ENCODE results near the gene STPG1. TPM values are rescaled to one million over a fixed set of nuclear protein-coding genes. Genes with fewer than 3 reads are reported as not detected.

STPG1 gene
- total and polyA plus RNA-seq, 2 of the 13 experiments (the other 11 are each of a cell fraction or from before 2014, with no cell fraction given), result 3.4 to 4.3 TPM

DNA sequence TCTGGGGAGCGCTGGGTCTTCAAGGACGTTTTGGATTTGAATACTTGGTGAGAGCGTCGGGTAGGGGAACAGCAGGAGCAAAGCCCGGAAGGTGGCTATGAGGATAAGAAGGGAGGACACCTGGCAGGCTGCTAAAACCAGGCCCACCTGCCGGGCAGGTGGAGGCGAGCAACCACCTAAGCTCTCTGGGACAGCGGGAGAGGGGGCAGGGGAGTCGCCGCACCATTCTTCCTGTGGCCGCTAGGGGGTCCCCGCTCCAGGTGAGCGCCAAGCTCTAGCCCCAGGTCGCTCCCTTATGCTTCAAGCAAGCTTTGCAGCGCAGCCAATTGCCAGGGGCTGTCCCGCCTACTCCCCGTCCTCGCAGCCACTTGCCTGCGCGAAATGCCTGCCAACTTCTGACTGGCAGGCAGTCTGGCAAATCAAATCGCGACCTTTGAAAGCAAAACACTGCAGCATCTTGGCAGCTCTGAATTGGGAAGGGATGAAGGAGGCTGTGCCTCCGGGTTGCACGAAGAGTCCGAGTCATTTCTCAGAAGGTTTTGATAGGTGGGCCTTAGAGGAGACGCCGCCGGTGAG is 1.8 kb upstream of the STPG1 start, which contains the start of gene NIPAL3 (continued):
- TF ChIP-seq, protein P1, sequence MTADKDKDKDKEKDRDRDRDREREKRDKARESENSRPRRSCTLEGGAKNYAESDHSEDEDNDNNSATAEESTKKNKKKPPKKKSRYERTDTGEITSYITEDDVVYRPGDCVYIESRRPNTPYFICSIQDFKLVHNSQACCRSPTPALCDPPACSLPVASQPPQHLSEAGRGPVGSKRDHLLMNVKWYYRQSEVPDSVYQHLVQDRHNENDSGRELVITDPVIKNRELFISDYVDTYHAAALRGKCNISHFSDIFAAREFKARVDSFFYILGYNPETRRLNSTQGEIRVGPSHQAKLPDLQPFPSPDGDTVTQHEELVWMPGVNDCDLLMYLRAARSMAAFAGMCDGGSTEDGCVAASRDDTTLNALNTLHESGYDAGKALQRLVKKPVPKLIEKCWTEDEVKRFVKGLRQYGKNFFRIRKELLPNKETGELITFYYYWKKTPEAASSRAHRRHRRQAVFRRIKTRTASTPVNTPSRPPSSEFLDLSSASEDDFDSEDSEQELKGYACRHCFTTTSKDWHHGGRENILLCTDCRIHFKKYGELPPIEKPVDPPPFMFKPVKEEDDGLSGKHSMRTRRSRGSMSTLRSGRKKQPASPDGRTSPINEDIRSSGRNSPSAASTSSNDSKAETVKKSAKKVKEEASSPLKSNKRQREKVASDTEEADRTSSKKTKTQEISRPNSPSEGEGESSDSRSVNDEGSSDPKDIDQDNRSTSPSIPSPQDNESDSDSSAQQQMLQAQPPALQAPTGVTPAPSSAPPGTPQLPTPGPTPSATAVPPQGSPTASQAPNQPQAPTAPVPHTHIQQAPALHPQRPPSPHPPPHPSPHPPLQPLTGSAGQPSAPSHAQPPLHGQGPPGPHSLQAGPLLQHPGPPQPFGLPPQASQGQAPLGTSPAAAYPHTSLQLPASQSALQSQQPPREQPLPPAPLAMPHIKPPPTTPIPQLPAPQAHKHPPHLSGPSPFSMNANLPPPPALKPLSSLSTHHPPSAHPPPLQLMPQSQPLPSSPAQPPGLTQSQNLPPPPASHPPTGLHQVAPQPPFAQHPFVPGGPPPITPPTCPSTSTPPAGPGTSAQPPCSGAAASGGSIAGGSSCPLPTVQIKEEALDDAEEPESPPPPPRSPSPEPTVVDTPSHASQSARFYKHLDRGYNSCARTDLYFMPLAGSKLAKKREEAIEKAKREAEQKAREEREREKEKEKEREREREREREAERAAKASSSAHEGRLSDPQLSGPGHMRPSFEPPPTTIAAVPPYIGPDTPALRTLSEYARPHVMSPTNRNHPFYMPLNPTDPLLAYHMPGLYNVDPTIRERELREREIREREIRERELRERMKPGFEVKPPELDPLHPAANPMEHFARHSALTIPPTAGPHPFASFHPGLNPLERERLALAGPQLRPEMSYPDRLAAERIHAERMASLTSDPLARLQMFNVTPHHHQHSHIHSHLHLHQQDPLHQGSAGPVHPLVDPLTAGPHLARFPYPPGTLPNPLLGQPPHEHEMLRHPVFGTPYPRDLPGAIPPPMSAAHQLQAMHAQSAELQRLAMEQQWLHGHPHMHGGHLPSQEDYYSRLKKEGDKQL (CRISPR knock-in tag; IDR thresholded peaks at IDR 0.05; ENCODE audit: low read depth), result no peak
- TF ChIP-seq, protein P2, sequence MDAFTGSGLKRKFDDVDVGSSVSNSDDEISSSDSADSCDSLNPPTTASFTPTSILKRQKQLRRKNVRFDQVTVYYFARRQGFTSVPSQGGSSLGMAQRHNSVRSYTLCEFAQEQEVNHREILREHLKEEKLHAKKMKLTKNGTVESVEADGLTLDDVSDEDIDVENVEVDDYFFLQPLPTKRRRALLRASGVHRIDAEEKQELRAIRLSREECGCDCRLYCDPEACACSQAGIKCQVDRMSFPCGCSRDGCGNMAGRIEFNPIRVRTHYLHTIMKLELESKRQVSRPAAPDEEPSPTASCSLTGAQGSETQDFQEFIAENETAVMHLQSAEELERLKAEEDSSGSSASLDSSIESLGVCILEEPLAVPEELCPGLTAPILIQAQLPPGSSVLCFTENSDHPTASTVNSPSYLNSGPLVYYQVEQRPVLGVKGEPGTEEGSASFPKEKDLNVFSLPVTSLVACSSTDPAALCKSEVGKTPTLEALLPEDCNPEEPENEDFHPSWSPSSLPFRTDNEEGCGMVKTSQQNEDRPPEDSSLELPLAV (CRISPR knock-in tag; conservative IDR thresholded peaks at IDR 0.05; ENCODE audit: low read depth), result no peak
- TF ChIP-seq GLI4 (CRISPR knock-in tag; IDR thresholded peaks at IDR 0.05; ENCODE audit: borderline replicate concordance) (no peak), SUZ12 (IDR thresholded peaks at IDR 0.05; ENCODE audit: low read depth, low read length) (0 out of 2 replicates have a peak, but pooled peaks have one; percentile 7), ZNF543 (CRISPR knock-in tag; IDR thresholded peaks at IDR 0.05) (no peak), WIZ (CRISPR knock-in tag; IDR thresholded peaks at IDR 0.05) (no peak), KDM1A (CRISPR knock-in tag; IDR thresholded peaks at IDR 0.05) (no peak), SMAD1 (CRISPR knock-in tag; IDR thresholded peaks at IDR 0.05; ENCODE audit: borderline replicate concordance, low read depth) (no peak), ZBTB3 (CRISPR knock-in tag; IDR thresholded peaks at IDR 0.05; ENCODE audit: borderline replicate concordance, low read depth) (no peak), ZNF230 (CRISPR knock-in tag; IDR thresholded peaks at IDR 0.05) (no peak), RXRA (CRISPR knock-in tag; IDR thresholded peaks at IDR 0.05) (no peak), SP2 (CRISPR knock-in tag; IDR thresholded peaks at IDR 0.05) (peak; percentile 100), NFYB (CRISPR knock-in tag; IDR thresholded peaks at IDR 0.05) (peak; percentile 98), MEIS2 (CRISPR knock-in tag; IDR thresholded peaks at IDR 0.05) (peak; percentile 64; the same call in 1 of the 2 replicates)
- TF ChIP-seq, protein P3, sequence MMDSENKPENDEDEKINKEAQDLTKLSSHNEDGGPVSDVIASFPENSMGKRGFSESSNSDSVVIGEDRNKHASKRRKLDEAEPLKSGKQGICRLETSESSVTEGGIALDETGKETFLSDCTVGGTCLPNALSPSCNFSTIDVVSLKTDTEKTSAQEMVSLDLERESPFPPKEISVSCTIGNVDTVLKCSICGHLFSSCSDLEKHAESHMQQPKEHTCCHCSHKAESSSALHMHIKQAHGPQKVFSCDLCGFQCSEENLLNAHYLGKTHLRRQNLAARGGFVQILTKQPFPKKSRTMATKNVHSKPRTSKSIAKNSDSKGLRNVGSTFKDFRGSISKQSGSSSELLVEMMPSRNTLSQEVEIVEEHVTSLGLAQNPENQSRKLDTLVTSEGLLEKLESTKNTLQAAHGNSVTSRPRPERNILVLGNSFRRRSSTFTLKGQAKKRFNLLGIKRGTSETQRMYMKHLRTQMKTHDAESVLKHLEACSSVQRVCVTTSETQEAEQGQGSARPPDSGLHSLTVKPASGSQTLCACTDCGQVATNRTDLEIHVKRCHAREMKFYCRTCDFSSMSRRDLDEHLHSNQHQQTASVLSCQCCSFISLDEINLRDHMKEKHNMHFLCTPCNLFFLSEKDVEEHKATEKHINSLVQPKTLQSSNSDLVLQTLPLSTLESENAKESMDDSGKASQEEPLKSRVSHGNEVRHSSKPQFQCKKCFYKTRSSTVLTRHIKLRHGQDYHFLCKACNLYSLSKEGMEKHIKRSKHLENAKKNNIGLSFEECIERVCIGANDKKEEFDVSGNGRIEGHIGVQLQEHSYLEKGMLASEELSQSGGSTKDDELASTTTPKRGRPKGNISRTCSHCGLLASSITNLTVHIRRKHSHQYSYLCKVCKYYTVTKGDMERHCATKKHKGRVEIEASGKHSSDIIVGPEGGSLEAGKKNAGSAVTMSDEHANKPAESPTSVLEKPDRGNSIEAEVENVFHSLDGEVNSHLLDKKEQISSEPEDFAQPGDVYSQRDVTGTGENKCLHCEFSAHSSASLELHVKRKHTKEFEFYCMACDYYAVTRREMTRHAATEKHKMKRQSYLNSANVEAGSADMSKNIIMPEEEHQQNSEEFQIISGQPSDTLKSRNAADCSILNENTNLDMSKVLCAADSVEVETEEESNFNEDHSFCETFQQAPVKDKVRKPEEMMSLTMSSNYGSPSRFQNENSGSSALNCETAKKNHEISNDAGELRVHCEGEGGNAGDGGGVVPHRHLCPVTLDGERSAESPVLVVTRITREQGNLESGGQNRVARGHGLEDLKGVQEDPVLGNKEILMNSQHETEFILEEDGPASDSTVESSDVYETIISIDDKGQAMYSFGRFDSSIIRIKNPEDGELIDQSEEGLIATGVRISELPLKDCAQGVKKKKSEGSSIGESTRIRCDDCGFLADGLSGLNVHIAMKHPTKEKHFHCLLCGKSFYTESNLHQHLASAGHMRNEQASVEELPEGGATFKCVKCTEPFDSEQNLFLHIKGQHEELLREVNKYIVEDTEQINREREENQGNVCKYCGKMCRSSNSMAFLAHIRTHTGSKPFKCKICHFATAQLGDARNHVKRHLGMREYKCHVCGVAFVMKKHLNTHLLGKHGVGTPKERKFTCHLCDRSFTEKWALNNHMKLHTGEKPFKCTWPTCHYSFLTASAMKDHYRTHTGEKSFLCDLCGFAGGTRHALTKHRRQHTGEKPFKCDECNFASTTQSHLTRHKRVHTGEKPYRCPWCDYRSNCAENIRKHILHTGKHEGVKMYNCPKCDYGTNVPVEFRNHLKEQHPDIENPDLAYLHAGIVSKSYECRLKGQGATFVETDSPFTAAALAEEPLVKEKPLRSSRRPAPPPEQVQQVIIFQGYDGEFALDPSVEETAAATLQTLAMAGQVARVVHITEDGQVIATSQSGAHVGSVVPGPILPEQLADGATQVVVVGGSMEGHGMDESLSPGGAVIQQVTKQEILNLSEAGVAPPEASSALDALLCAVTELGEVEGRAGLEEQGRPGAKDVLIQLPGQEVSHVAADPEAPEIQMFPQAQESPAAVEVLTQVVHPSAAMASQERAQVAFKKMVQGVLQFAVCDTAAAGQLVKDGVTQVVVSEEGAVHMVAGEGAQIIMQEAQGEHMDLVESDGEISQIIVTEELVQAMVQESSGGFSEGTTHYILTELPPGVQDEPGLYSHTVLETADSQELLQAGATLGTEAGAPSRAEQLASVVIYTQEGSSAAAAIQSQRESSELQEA (CRISPR knock-in tag; IDR thresholded peaks at IDR 0.05; ENCODE audit: not compliant biosample characterization), result no peak

Data from HepG2 (cell line).